Activated T-cell treated with anti-CD3 and anti-CD28 coated beads for 4 hours (primary cell): Measurements from ENCODE around the gene POU2AF2.
"Not testable (repeated sequence)": the region's sequence is repeated elsewhere in the genome, so short reads cannot be mapped to it uniquely, and the experiment has no call there.

ENCODE experiments used
- DNase-seq: peaks from one replicate; pipeline ENCODE4 v3.0.0-alpha.2; 2020

The POU2AF2 gene

GRCh38 chr11:111305162-111305802 lies 59.8 kb downstream of the POU2AF2 start:
- DNase-seq = no peak

GRCh38 chr11:111305876-111306275 lies 60.4 kb downstream of the POU2AF2 start:
- DNase-seq = no peak

GRCh38 chr11:111306321-111306720 lies 60.8 kb downstream of the POU2AF2 start:
- no peak for DNase-seq

- DNase-seq = no peak
These were observed 62.1 kb downstream of the POU2AF2 start for GRCh38 chr11:111307472-111308108.

GRCh38 chr11:111308140-111308539 lies 62.6 kb downstream of the POU2AF2 start:
- DNase-seq = no peak

- DNase-seq = no peak
These were observed 63.8 kb downstream of the POU2AF2 start for GRCh38 chr11:111309215-111309915.

- DNase-seq = no peak
These were observed 64.6 kb downstream of the POU2AF2 start for GRCh38 chr11:111310088-111310487.

- no peak for DNase-seq
These were observed 65.2 kb downstream of the POU2AF2 start for GRCh38 chr11:111310723-111311122.

- DNase-seq = no peak
These were observed 66.6 kb downstream of the POU2AF2 start for GRCh38 chr11:111312076-111312475.

- no peak for DNase-seq
These were observed 73.8 kb downstream of the POU2AF2 start for GRCh38 chr11:111319296-111319695.

GRCh38 chr11:111320199-111320598 lies 74.7 kb downstream of the POU2AF2 start:
- not testable (repeated sequence) for DNase-seq

- no peak for DNase-seq
These were observed 75.4 kb downstream of the POU2AF2 start for GRCh38 chr11:111320728-111321568.

- DNase-seq = no peak
These were observed 77.0 kb downstream of the POU2AF2 start for GRCh38 chr11:111322534-111322933.

- no peak for DNase-seq
These were observed 78.8 kb downstream of the POU2AF2 start for GRCh38 chr11:111324277-111324720.

GRCh38 chr11:111325259-111325658 lies 79.7 kb downstream of the POU2AF2 start:
- DNase-seq = no peak

- no peak for DNase-seq
These were observed 81.3 kb downstream of the POU2AF2 start for GRCh38 chr11:111326824-111327223.

GRCh38 chr11:111327908-111328624 lies 82.5 kb downstream of the POU2AF2 start:
- no peak for DNase-seq

- DNase-seq = no peak
These were observed 84.0 kb downstream of the POU2AF2 start for GRCh38 chr11:111329306-111330204.

GRCh38 chr11:111330234-111330893 lies 84.8 kb downstream of the POU2AF2 start:
- no peak for DNase-seq

GRCh38 chr11:111331711-111332479 lies 86.4 kb downstream of the POU2AF2 start:
- no peak for DNase-seq
